MG63 (cell line): Measurements from ENCODE around the gene DDX47. TPM values are rescaled to one million over a fixed set of nuclear protein-coding genes. Genes with fewer than 3 reads are reported as not detected.
A peak's percentile ranks its signal among the peaks of the same experiment; 100 is the strongest.
"Not testable (repeated sequence)": the region's sequence is repeated elsewhere in the genome, so short reads cannot be mapped to it uniquely, and the experiment has no call there.

Experiments
- DNase-seq: peaks from one replicate; pipeline ENCODE4 v3.0.0-alpha.2; 2020
- H3K27me3 ChIP-seq: fragments of 250-450 bp; sonication (Bioruptor Pico); 2 replicates; pipeline ENCODE4 v1.5.1; 2020; ENCODE audit warnings: mild to moderate bottlenecking, moderate library complexity
- H3K36me3 ChIP-seq: fragments of 250-450 bp; sonication (Bioruptor Pico); 2 replicates; pipeline ENCODE4 v1.5.1; 2020; ENCODE audit warnings: mild to moderate bottlenecking, moderate library complexity
- H3K4me3 ChIP-seq: fragments of 250-450 bp; sonication (Bioruptor Pico); 2 replicates; pipeline ENCODE4 v1.5.1; 2020; ENCODE audit warnings: mild to moderate bottlenecking, moderate library complexity
- H3K9me3 ChIP-seq: fragments of 250-450 bp; sonication (Bioruptor Pico); 2 replicates; pipeline ENCODE4 v1.5.1; 2020; ENCODE audit warnings: mild to moderate bottlenecking, moderate library complexity
- total RNA-seq: library from RNA; depleted of rRNA; stranded (reverse); fragments of >200 nt; shearing (Covaris generic); gene quantifications from 2 replicates; pipeline ENCODE4 v1.2.3, GENCODE V29; 2014; ENCODE audit warnings: low replicate concordance

Gene DDX47
- total RNA-seq, 1 experiment from 2014 or later = 105 TPM

GRCh38 chr12:12839003-12839395 is 25.9 kb downstream of the DDX47 start:
- Histone ChIP-seq H3K27me3 (no peaks in the 10 kb centered on the region), H3K36me3 (peaks cover 44% of the 10 kb centered on the region)

GRCh38 chr12:12839439-12839838 is 26.3 kb downstream of the DDX47 start:
- not testable (repeated sequence) for DNase-seq, H3K9me3 ChIP-seq, H3K27me3 ChIP-seq, H3K4me3 ChIP-seq
- peaks cover 42% of the 10 kb centered on the region for H3K36me3 ChIP-seq

More at GRCh38 chr12:12839003-12839395, 25.9 kb downstream of the DDX47 start:
- no peak for DNase-seq
- H3K4me3 ChIP-seq = no peak overlapping the region
- no peaks in the 10 kb centered on the region for H3K9me3 ChIP-seq

- no peaks in the 10 kb centered on the region for H3K9me3 ChIP-seq
- peak; percentile 94 for DNase-seq
- H3K36me3 ChIP-seq = peaks cover 42% of the 10 kb centered on the region
- H3K27me3 ChIP-seq = no peaks in the 10 kb centered on the region
- H3K4me3 ChIP-seq = no peak overlapping the region
These were observed 26.9 kb downstream of the DDX47 start for GRCh38 chr12:12839873-12840579.

- no peak overlapping the region for H3K4me3 ChIP-seq
- no peak for DNase-seq
- peaks cover 36% of the 10 kb centered on the region for H3K36me3 ChIP-seq
These were observed 27.4 kb downstream of the DDX47 start for GRCh38 chr12:12840580-12840899.

GRCh38 chr12:12841428-12841827 is 28.3 kb downstream of the DDX47 start:
- H3K4me3 ChIP-seq, DNase-seq, H3K9me3 ChIP-seq, H3K27me3 ChIP-seq: not testable (repeated sequence)
- peaks cover 36% of the 10 kb centered on the region for H3K36me3 ChIP-seq

More at GRCh38 chr12:12840580-12840899, 27.4 kb downstream of the DDX47 start:
- H3K27me3 ChIP-seq = no peaks in the 10 kb centered on the region
- H3K9me3 ChIP-seq = no peaks in the 10 kb centered on the region

- Histone ChIP-seq H3K4me3 (no peak overlapping the region), H3K27me3 (no peaks in the 10 kb centered on the region), H3K9me3 (no peaks in the 10 kb centered on the region), H3K36me3 (peaks cover 9% of the 10 kb centered on the region)
- DNase-seq = no peak
These were observed 32.7 kb downstream of the DDX47 start for GRCh38 chr12:12845794-12846243.

GRCh38 chr12:12846780-12847179 is 33.6 kb downstream of the DDX47 start:
- not testable (repeated sequence) for H3K4me3 ChIP-seq, H3K9me3 ChIP-seq, H3K27me3 ChIP-seq, DNase-seq, H3K36me3 ChIP-seq

GRCh38 chr12:12853435-12853834 is 40.3 kb downstream of the DDX47 start:
- no peak for DNase-seq
- no peaks in the 10 kb centered on the region for H3K9me3 ChIP-seq
- H3K36me3 ChIP-seq = peaks cover 8% of the 10 kb centered on the region; the same call in 1 of the 2 replicates
- no peaks in the 10 kb centered on the region for H3K27me3 ChIP-seq
- H3K4me3 ChIP-seq = no peak overlapping the region

GRCh38 chr12:12859690-12860089 is 46.5 kb downstream of the DDX47 start:
- Histone ChIP-seq H3K27me3 (no peaks in the 10 kb centered on the region), H3K4me3 (no peak overlapping the region), H3K36me3 (peaks cover 43% of the 10 kb centered on the region), H3K9me3 (no peaks in the 10 kb centered on the region)
- DNase-seq = peak; percentile 65

GRCh38 chr12:12864243-12864642 is 51.1 kb downstream of the DDX47 start:
- no peaks in the 10 kb centered on the region for H3K9me3 ChIP-seq
- no peak overlapping the region for H3K4me3 ChIP-seq
- H3K36me3 ChIP-seq = peaks cover 39% of the 10 kb centered on the region
- H3K27me3 ChIP-seq = no peaks in the 10 kb centered on the region
- DNase-seq = no peak

GRCh38 chr12:12868477-12869235 is 55.5 kb downstream of the DDX47 start:
- DNase-seq = no peak
- Histone ChIP-seq H3K27me3 (no peaks in the 10 kb centered on the region), H3K9me3 (no peaks in the 10 kb centered on the region), H3K4me3 (no peak overlapping the region), H3K36me3 (peaks cover 16% of the 10 kb centered on the region)

GRCh38 chr12:12870465-12870864 is 57.3 kb downstream of the DDX47 start:
- H3K9me3 ChIP-seq = no peaks in the 10 kb centered on the region
- no peak overlapping the region for H3K4me3 ChIP-seq
- DNase-seq = peak; percentile 60
- no peaks in the 10 kb centered on the region for H3K27me3 ChIP-seq
- H3K36me3 ChIP-seq = peaks cover 19% of the 10 kb centered on the region

- Histone ChIP-seq H3K4me3 (no peak overlapping the region), H3K36me3 (peaks cover 16% of the 10 kb centered on the region), H3K27me3 (no peaks in the 10 kb centered on the region), H3K9me3 (no peaks in the 10 kb centered on the region)
- no peak for DNase-seq
These were observed 58.5 kb downstream of the DDX47 start for GRCh38 chr12:12871587-12872138.

GRCh38 chr12:12872139-12872933 is 59.2 kb downstream of the DDX47 start:
- H3K4me3 ChIP-seq = no peak overlapping the region
- DNase-seq = peak; percentile 41

GRCh38 chr12:12872934-12873275 is 59.8 kb downstream of the DDX47 start:
- peaks cover 16% of the 10 kb centered on the region for H3K36me3 ChIP-seq
- DNase-seq = no peak
- no peaks in the 10 kb centered on the region for H3K9me3 ChIP-seq
- no peak overlapping the region for H3K4me3 ChIP-seq
- no peaks in the 10 kb centered on the region for H3K27me3 ChIP-seq

More at GRCh38 chr12:12872139-12872933, 59.2 kb downstream of the DDX47 start:
- Histone ChIP-seq H3K36me3 (peaks cover 16% of the 10 kb centered on the region), H3K27me3 (no peaks in the 10 kb centered on the region), H3K9me3 (no peaks in the 10 kb centered on the region)

GRCh38 chr12:12874029-12874428 is 60.9 kb downstream of the DDX47 start:
- Histone ChIP-seq H3K9me3 (no peaks in the 10 kb centered on the region), H3K4me3 (no peak overlapping the region), H3K27me3 (no peaks in the 10 kb centered on the region), H3K36me3 (peaks cover 13% of the 10 kb centered on the region)
- no peak for DNase-seq

GRCh38 chr12:12875301-12875700 is 62.2 kb downstream of the DDX47 start:
- not testable (repeated sequence) for H3K9me3 ChIP-seq, DNase-seq, H3K4me3 ChIP-seq, H3K27me3 ChIP-seq
- H3K36me3 ChIP-seq = peaks cover 11% of the 10 kb centered on the region
